ENCODE measurements around the gene PITX3.
"Not testable (repeated sequence)": the region's sequence is repeated elsewhere in the genome, so short reads cannot be mapped to it uniquely, and the experiment has no call there.

The PITX3 gene

DNA sequence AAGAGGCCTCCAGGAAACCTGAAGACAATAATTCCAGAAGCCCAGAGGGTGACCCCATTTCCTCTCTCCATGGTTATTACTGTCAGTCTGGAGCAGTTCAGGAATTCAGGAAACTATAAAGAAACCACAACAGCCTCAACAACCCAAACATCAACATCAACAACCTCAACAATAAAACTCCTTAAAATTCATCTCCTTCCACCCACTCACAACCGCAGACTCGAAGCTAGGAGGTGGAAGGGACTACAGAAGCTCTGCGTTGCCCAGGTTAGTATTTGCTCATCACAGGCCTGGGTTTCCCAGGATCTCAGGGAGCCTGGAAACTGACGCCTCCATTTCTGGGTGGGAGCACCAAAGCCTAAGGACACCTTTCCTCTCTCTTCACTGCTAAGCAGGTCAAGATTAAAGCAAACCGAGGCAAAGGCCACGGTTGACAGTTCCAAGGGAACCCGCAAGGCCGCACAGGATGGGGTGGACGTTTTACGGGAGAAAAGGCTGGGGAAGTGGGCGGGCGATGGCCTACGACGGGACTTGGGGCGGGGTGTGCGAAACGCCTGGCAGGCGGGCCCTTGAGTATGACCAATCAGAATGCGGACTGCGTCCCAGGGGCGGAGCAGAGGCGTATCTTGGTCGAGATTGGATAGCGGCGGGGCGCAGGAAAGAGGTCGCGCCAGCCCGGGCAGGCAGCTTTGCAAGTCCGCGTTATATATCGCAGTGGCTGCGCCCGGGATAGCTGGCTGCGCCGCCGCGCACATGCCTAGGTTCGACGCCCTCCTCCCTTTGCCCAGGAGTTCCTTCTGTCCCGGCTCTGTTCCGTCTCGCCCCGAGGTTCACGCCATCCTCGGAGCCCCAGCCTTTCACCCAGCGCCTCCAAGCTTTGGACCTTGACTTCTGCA is 15.4 kb downstream of the PITX3 start, which contains the start of gene ELOVL3:
TSS of gene ELOVL3 (plus strand) at position 654 of the 896 bp plus-strand sequence. CDS start 250 bp downstream, outside the sequence.
- DNase-seq, result peak; percentile 35

DNA sequence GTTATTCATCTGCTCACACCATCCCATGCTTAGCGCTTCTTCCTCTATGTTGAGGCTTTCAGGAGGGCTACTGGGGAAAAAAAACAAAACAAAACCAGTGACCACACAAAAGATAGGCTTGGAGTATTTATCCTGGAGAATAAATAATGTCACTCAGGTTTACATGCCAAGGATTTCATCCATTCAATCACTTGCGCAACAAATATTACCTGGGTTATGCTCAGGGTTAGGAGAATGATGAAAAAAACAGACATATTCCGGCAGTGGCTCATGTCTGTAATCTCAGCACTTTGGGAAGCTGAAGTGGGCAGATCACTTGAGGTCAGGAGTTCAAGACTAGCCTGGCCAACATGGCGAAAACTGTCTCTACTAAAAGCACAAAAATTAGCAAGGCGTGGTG is 18.5 kb downstream of the PITX3 start:
- DNase-seq, result no peak

DNA sequence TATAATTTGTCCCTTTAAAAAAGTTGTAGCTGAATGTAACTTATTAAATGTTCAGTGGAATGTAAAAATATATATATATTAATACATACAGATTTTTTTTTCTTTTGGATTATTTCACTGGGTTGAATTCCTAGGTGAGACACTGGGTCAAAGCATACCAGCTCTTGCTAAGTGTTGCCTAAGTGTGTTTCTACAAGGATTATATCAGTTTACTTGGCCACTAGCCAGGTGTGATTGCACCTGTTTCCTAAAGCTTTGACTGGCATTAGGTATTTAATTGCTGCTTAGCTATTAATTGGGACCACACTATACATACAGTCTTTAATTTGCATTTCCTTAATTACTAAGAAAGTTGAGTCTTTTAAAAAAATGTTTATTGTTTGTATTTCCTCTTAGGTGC is 20.7 kb downstream of the PITX3 start:
- DNase-seq, result no peak

DNA sequence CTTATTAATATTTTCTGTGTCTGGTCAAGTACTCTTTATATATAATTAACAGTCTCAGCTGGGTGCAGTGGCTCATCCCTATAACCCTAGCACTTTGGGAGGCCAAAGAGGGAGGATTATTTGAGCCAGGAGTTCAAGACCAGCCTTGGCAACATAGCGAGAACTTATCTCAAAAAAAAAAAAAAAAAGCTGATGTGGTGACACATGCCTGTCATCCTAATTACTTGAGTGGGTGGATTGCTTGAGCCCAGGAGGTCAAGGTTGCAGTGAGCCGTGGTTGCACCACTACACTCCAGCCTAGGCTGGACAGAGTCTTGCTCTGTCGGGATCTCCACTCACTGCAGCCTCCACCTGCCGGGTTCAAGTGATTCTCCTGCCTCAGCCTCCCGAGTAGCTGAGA is 21.9 kb downstream of the PITX3 start:
- DNase-seq, result no peak

DNA sequence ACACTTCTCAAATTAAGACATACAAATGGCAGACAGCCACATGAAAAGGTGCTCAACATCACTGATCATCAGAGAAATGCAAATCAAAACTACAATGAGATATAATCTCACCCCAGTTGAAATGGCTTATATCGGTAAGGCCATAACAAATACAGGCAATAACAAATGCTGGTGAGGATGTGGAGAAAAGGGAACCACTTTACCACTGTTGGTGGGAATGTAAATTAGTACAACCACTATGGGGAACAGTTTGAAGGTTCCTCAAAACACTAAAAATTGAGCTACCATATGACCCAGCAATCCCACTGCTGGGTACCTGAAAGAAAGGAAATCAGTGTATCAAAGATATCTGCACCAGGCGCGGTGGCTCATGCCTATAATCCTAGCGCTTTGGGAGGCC is 27.7 kb downstream of the PITX3 start:
- not testable (repeated sequence) for DNase-seq

DNA sequence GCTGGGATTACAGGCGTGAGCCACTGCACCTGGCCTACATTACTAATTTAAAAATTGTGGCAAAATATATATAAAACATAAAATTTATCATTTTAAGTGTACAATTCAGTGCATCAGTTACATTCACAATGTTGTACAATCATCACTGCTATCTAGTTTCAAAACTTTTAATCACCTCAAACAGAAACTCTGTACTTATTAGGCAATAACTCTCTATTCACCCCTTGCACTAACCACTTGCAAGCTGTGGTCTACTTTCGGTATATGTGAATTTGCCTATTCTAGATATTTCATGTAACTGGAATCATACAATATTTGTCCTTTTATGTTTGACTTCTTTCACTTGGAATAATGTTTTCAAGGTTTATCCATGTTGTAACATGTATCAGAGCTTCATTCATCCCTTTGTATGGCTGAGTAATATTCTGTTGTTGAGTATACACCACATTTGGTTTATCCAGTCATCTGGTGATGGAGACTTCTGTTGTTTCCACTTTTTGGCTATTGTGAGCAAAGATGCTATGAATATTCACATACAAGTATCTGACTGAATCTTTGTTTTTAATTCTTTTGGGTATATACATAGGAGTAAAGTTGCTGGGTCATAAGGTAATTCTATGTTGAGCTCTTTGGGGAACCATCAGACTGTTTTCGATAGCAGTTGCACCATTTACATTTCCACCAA is 29.6 kb downstream of the PITX3 start:
- DNase-seq, result no peak

DNA sequence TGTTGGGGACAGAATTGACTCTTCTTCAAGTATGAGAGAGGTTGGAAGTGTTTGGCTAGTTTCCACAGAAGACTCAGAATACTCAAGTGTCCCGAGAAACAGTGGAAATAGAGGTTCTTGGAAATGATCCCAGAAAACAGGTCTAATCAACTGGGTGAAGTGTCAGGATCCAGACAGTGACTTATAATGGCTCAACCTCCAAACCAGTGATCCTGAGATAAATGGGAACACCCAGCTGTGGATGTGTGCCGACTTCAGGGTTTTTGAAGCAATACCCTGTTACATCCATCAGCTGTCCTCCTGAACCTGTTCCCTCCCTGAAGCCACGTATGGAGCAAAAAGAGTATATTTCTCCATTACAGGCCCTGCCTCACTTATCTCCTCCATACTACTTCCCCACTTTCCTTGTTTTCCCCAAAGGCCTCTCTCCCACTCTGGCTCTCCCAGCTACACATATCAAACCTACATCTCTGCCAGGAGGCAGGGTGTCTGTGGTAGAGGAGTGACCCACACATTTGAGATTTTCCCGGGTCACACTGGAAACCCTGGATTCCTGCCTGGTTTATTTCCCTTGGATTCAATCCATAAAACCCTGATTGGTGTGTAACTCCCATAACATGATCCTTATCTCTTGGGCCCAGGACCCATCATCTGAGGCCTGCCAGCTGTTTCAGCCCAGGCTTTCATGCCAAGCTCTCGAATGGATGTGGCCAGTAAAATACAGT is 32.8 kb downstream of the PITX3 start:
- DNase-seq, result no peak

DNA sequence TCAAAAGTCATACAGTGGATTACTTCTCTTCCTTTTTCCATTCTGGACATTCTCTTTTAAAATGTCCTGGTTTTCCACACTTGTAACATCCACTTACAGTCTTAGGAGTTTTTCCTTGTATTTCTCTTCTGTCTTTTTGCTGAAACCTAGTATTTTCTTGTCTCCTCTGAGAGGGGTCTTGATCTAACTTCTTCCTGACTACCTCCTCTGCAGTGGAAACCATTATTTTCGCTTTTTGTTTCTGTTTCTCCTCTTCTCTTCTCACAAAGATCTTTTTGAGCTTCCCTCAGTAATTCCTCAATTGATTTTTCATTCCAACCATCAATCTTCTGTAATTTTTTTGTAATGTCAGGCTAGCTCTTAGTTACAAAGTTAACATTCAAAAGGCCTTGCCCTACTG is 38.9 kb downstream of the PITX3 start:
- no peak for DNase-seq

DNA sequence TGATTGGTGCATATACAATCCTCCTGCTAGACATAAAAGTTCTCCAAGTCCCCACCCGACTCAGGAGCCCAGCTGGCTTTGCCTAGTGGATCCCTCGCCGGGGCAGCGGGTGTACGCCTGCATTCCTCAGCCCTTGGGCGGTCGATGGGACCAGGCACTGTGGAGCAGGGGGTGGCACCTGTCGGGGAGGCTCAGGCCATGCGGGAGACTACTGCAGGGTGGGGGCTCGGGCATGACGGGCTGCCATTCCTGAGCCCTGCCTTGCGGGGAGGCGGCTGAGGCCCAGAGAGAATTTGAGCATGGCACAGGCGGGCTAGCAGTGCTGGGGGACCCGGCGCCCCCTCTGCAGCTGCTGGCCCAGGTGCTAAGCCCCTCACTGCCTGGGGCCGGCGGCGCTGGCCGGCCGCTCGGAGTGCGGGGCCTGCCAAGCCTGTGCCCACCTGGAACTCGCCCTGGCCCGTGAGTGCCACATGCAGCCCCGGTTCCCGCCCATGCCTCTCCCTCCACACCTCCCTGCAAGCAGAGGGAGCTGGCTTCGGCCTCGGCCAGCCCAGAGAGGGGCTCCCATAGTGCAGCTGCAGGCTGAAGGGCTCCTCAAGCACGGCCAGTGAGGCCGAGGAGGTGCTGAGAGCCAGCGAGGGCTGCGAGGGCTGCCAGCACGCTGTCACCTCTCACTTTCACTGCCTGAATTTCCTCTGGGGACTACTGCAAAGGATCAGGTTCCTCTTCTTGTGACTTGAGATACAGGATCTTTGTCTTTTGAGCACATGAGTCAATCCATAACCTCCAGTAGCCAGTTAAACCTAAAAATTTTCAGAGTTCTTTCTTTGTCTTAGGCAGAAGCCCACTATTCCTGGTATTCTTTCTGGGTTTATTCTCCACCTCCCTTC is 40.3 kb downstream of the PITX3 start:
- no peak for DNase-seq

DNA sequence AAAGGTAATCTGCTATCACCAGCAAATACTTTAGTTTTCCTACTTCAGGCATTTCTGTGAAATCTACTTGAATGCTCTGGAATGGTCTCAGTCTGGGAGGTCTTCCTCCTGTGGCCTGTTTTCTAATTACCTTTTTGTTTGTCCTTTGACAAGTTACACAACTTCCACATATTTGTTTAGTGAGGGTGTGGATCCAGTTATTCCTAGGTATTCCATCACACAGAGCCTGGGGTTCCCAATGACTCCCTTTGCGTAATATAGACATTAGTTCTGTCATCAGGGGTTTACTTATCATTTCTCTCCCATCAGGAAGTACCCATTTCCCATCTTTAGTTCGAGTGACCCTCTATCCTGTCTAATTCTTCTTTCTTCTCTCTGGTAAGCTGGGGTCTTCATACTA is 43.3 kb downstream of the PITX3 start:
- DNase-seq, result no peak

DNA sequence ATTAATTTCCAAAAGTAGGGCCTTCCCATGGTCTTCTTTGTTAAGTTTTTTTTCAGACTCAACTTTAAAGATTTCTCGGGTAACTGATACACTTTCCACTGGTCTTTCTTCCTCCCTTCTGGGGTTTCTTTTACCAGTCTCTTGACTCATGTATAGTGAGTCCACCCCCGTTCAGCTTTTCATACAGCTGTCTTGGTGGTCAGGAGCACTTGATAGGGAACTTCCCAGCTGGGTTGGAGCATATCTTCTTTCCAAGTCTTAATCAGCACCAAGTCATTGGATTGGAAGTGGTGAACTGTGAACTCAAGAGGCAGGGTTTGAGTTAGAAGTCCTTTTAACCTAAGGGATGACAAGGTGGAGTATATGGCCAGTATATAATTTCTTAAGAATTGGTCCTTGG is 44.4 kb downstream of the PITX3 start:
- DNase-seq, result no peak

DNA sequence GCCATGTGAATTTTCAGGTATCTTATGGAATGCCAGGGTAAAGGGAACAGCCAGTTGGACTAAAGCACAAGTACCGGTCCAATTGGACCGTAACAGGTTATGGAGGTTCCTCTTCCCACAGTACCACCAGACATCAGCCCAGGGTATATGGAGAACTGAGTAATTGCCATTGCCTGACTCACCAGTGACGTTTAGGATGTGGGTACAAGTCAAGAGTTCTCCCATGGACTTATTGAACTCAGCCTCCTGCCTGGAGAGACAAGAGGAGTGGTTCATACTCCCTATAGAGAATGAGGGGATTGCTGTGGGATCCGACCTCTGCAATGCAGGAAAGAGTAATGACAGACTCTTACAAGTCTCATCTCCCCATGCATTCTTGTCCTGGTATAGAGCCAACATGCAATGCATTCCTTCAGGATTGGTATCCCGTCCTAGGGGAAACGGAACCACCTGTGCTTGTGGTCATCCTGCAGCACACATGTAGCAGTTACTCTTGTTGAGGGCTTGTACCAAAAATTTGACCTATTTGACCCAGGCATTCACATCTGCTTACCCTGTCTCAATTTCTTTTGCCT is 45.9 kb downstream of the PITX3 start:
- DNase-seq, result no peak

DNA sequence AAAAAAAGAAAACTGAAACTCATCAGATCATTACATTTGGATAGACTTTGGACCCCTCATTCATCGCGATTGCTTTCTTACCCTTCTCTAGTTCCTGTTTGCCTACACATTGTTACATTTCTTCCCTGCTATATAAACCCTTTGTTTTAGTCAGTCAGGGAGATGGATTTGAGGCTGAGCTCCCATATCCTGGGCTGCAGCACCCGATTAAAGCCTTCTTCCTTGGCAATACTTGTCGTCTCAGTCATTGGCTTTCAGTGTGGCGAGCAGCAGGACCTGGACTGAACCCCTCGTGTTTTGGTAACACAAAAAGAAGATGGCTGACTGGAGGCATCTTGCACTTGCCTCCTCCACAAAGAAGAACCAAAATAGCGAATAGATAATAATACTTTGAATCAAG is 49.4 kb downstream of the PITX3 start:
- DNase-seq, result no peak

DNA sequence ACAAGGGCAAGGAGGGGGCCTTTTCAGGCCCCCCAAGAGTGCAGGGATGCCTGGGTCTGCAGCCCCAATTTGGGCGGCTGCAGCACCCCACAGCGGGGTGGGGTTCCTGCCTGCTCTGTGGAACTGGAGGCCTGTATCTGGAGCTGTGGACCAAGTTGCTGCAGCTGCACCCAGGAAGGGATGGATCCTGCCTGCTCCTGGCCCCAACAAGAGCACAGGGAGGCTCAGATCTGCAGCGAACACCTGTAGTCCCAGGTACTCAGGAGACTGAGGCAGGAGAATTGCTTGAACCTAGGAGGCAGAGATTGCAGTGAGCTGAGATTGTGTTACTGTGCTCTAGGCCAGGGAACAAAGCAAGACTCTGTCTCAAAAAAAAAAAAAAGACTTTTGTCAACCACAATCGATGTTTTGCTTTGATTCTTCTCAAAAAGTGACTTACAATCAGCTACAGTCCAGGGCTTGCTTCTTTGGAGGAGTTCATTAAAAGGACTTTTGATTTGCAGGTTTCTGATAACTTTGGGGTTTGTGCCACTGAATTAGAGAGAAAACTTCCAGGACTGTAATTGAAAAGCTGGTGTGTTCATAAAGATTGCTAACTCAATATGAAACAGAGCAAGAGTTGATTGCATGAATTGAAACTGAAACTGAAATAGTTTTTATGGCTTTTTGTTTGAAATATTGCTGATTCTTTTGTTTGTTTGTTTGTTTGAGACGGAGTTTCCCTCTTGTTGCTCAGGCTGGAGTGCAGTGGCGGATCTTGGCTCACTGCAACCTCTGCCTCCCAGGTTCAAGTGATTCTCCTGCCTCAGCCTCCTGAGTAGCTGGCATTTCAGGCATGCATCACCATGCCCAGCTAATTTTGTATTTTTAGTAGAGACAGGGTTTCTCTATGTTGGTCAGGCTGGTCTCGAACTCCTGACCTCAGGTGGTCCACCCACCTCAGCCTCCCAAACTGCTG is 52.1 kb downstream of the PITX3 start:
- not testable (repeated sequence) for DNase-seq

DNA sequence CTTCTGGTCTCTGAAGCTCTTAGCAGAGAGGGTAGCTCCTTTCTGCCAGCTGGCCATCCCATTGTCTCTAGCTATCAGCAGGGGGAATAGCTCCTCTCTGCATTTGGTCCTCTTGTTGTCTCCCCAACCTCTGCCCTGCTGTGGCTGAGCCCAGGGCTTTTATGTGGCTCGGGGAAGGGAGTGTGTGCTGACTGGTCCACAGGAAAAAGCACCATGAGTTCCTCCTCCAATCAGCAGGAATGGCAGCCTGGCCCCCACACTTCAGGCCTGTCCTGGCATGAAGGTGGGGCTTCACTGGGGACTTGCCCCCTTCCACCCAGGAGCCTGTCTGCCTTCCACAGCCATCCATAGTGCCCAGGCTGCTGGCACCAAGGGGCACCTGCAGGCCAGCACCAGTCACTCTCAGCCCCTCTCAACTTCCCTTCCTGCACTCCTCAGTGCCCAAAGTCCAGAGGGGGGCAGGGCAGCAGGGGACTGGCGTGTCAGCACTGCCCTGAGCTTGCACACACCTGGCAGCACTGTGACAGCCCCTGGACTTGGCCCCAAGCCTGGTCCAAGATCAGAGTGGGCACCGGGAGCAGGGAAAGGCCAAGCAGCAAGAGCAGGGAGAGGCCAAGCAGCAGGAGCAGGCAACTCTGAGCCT is 52.9 kb downstream of the PITX3 start:
- DNase-seq, result no peak

DNA sequence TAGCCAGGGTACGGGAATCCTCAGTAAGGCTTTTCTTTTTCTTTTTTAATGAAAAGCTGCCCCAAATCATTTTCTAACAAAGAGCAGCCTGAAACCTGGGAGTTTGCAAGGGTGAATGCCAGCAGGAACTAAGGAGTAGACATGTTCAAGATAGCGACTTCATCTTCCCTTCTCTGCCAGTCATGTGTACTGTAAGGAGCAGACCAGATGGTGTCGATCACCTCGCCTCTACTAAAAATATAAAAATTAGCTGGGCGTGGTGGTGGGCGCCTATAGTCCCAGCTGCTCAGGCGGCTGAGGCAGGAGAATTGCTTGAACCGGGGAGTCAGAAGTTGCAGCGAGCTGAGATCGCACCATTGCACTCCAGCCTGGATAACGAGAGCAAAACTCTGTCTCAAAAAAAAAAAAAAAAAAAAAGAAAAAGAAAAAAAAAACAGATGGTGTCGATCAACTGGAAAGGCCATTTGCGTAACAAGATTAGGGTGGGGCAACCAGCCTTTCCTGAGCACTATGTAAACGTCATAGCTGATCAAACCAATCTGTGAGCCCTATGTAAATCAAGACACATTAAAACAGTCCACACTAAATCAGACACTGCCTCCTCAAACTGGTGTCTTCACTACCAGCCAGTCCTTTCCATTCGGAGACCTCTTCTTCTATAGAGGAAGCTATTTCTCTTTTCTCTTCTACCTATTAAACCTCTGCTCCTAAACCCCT is 55.3 kb downstream of the PITX3 start:
- DNase-seq, result no peak

DNA sequence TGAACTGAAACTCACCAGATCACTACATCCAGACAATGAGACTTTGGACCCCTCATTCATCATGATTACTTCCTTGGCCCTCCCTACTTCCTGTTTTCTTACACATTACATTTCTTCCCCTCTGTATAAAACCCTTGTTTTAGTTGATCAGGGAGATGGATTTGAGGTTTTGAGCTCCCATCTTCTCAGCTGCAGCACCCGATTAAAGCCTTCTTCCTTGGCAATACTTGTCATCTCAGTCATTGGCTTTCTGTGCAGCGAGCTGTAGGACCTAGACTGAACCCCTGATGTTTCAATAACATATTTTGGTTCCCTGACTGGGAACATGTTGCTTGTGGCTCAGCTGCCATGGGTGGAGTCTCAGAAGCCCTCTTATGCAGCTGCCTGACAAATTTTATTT is 56.0 kb downstream of the PITX3 start:
- no peak for DNase-seq

DNA sequence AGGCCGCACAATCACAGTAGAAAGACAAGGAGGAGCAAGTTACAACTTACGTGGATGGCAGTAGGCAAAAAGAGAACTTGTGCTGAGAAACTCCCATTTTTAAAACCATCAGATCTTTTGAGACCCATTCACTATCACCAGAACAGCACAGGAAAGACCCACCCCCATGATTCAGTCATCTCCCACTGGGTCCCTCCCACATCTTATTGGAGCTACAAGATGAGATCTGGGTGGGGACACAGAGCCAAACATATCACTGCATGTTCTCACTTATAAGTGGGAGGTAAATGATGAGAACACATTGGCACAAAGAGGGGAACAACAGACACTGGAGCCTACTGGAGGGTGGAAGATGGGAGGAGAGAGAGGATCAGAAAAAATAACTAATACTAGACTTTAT is 56.7 kb downstream of the PITX3 start:
- DNase-seq, result no peak

Measured in cortex of kidney (tissue), 1 donor.